Measurements from ENCODE around the gene LUZP1. TPM values are rescaled to one million over a fixed set of nuclear protein-coding genes. Genes with fewer than 3 reads are reported as not detected.

Gene LUZP1
- total RNA-seq, 4 donors from 2014 or later = 21.4 to 28.2 (median 25.0) TPM

GRCh38 chr1:23079025-23079424, 89.6 kb downstream of the LUZP1 start:
- no peak for TF ChIP-seq POLR2A (IDR thresholded peaks at IDR 0.05)
- TF ChIP-seq CTCF (IDR thresholded peaks at IDR 0.05) = no peak
- DNase-seq = no peak
- intact Hi-C loops (cut with DNase I) = no loop called here
- no peaks in the 10 kb centered on the region for H3K27me3 ChIP-seq
- H3K36me3 ChIP-seq = peaks cover 35 to 50% of the 10 kb centered on the region in 2 donors
- H3K4me1 ChIP-seq = peaks cover 0 to 4% of the 10 kb centered on the region in 2 donors
- 93% methylated on average over 6 of the region's 6 CpGs for whole genome bisulfite sequencing, 2 donors
- no peaks in the 10 kb centered on the region for H3K9me3 ChIP-seq
- H3K27ac ChIP-seq = no peak overlapping the region
- H3K4me3 ChIP-seq (replicated peaks in 1 of 3) = no peak overlapping the region

DNA sequence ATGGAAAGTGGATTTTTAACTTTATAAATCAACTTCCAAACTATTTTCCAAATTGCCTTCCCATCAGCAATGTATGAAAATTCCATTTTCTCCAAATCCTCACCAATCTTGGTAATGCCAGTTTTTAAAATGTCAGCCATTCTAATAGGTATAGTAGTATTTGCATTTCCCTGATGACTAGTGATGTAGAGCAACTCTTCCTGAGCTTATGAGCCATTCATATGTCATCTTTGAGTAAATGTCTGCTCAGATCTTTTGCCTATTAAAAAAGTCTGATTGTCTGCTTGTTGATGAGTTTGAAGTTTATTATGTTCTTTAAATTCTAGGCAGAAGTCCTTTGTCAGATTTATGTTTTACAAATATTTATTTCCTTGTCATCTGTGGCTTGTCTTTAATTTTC, 94.6 kb downstream of the LUZP1 start:
- intact Hi-C loops (cut with DNase I) = no loop called here
- Histone ChIP-seq H3K4me1 (no peaks in the 10 kb centered on the region), H3K27me3 (no peaks in the 10 kb centered on the region), H3K36me3 (peaks cover 23 to 35% of the 10 kb centered on the region in 2 donors), H3K27ac (no peak overlapping the region), H3K4me3 (replicated peaks in 1 of 3) (no peak overlapping the region), H3K9me3 (no peaks in the 10 kb centered on the region)
- no peak for DNase-seq
- no peak for TF ChIP-seq CTCF (IDR thresholded peaks at IDR 0.05)
- no peak for TF ChIP-seq POLR2A (IDR thresholded peaks at IDR 0.05)

GRCh38 chr1:23069675-23070074, 99.0 kb downstream of the LUZP1 start:
- 91 to 97% methylated on average over 4 of the region's 4 CpGs for WGBS, 2 donors
- no peak overlapping the region for H3K4me3 ChIP-seq (replicated peaks in 1 of 3)
- intact Hi-C loops (cut with DNase I) = no loop called here
- no peaks in the 10 kb centered on the region for H3K4me1 ChIP-seq
- TF ChIP-seq CTCF (IDR thresholded peaks at IDR 0.05) (no peak), POLR2A (IDR thresholded peaks at IDR 0.05) (no peak)
- H3K27ac ChIP-seq = no peak overlapping the region
- H3K9me3 ChIP-seq = no peaks in the 10 kb centered on the region
- H3K36me3 ChIP-seq = peaks cover 9 to 33% of the 10 kb centered on the region in 2 donors
- no peak for DNase-seq
- H3K27me3 ChIP-seq = no peaks in the 10 kb centered on the region

DNA sequence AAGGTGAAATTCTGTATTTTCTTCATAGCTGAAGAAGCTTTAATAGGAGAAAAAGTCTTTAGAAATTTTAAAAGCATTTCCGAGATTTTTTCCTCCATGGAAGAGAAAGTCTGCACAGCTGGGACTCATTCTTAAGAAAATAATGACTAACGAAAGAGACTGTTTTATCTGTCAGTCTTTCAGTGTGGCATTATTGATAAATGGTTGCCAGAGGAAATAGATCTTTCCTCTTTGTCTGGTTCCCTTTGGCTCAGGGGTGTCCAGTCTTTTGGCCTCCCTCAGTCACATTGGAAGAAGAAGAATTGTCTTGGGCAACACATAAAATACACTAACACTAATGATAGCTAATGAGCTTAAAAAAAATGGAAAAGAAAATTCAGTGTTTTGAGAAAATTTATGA, 99.5 kb downstream of the LUZP1 start:
- 90 to 92% methylated on average over 2 of the region's 2 CpGs for WGBS, 2 donors
- Histone ChIP-seq H3K9me3 (no peaks in the 10 kb centered on the region), H3K36me3 (peaks cover 9 to 33% of the 10 kb centered on the region in 2 donors), H3K27ac (no peak overlapping the region), H3K27me3 (no peaks in the 10 kb centered on the region), H3K4me3 (replicated peaks in 1 of 3) (no peak overlapping the region), H3K4me1 (no peaks in the 10 kb centered on the region)
- intact Hi-C loops (cut with DNase I) = no loop called here
- DNase-seq = no peak
- TF ChIP-seq CTCF (IDR thresholded peaks at IDR 0.05) (no peak), POLR2A (IDR thresholded peaks at IDR 0.05) (no peak)

- Histone ChIP-seq H3K36me3 (peaks cover 7 to 16% of the 10 kb centered on the region in 2 donors), H3K27ac (no peak overlapping the region), H3K4me3 (replicated peaks in 1 of 3) (no peak overlapping the region), H3K27me3 (no peaks in the 10 kb centered on the region), H3K9me3 (no peaks in the 10 kb centered on the region), H3K4me1 (no peaks in the 10 kb centered on the region)
- intact Hi-C loops (cut with DNase I) = no loop called here
- 93 to 95% methylated on average over 2 of the region's 2 CpGs for WGBS, 2 donors
- TF ChIP-seq POLR2A (IDR thresholded peaks at IDR 0.05) (no peak), CTCF (IDR thresholded peaks at IDR 0.05) (no peak)
- no peak for DNase-seq
Observed at GRCh38 chr1:23066075-23066474, 102.6 kb downstream of the LUZP1 start.
